DOHH2 (cell line): ENCODE results near the gene FAM180B.

Source experiments
- H3F3A ChIP-seq: fragments of 200-600 bp; sonication (generic), shearing (Covaris generic); 2 replicates; pipeline ENCODE4 v1.6.0; 2016; ENCODE audit warnings: antibody characterized with exemption, mild to moderate bottlenecking; ENCODE audit not compliant: control insufficient read depth, insufficient read depth
- H3K27ac ChIP-seq: fragments of 200-600 bp; sonication (generic); 2 replicates; pipeline ENCODE4 v1.5.1; 2014; ENCODE audit warnings: low read depth, mild to moderate bottlenecking, low read length, moderate library complexity
- H3K27me3 ChIP-seq: fragments of 200-600 bp; sonication (generic); 2 replicates; pipeline ENCODE4 v1.6.1; 2014; ENCODE audit warnings: mild to moderate bottlenecking, low read length, mixed read lengths; ENCODE audit not compliant: control insufficient read depth
- H3K36me3 ChIP-seq: fragments of 200-600 bp; sonication (generic); 2 replicates; pipeline ENCODE4 v1.6.1; 2014; ENCODE audit warnings: mild to moderate bottlenecking, low read length, moderate library complexity, mixed read lengths; ENCODE audit not compliant: control insufficient read depth
- H3K4me1 ChIP-seq: fragments of 200-600 bp; sonication (generic); 2 replicates; pipeline ENCODE4 v1.6.1; 2014; ENCODE audit warnings: mild to moderate bottlenecking, low read length, mixed read lengths; ENCODE audit not compliant: control insufficient read depth
- H3K4me2 ChIP-seq: fragments of 200-600 bp; sonication (generic); 2 replicates; pipeline ENCODE4 v1.6.0; 2014; ENCODE audit warnings: mild to moderate bottlenecking, low read length, moderate library complexity
- H3K4me3 ChIP-seq: fragments of 200-600 bp; sonication (generic); 2 replicates; pipeline ENCODE4 v1.5.1; 2014; ENCODE audit warnings: mild to moderate bottlenecking, low read length, mixed read lengths
- H3K79me2 ChIP-seq: fragments of 200-600 bp; sonication (generic); 2 replicates; pipeline ENCODE4 v1.6.1; 2014; ENCODE audit warnings: mild to moderate bottlenecking, low read length, mixed read lengths; ENCODE audit not compliant: control insufficient read depth
- H3K9me2 ChIP-seq: fragments of 200-600 bp; sonication (generic); replicated peaks from 2 replicates; pipeline ENCODE4 v1.6.1; 2014; ENCODE audit warnings: mild to moderate bottlenecking, low read length, mixed read lengths; ENCODE audit not compliant: control insufficient read depth
- H3K9me3 ChIP-seq: fragments of 200-600 bp; sonication (generic); 2 replicates; pipeline ENCODE4 v1.6.1; 2014; ENCODE audit warnings: antibody characterized with exemption, low read length, mixed read lengths; ENCODE audit not compliant: control insufficient read depth, insufficient read depth
- H4K20me1 ChIP-seq: fragments of 200-600 bp; sonication (generic); 2 replicates; pipeline ENCODE4 v1.6.0; 2014; ENCODE audit warnings: low read depth, mild to moderate bottlenecking, antibody characterized with exemption, low read length, moderate library complexity; ENCODE audit not compliant: control insufficient read depth, insufficient read depth
- EZH2phosphoT487 ChIP-seq: fragments of 200-600 bp; sonication (generic); IDR thresholded peaks from 2 replicates; pipeline ENCODE4 v1.6.1; 2017; ENCODE audit warnings: borderline replicate concordance, mild to moderate bottlenecking, antibody characterized with exemption, low read length, moderate library complexity, mixed read lengths
- TF ChIP-seq, protein P1 (sequence below): fragments of 200-600 bp; sonication (generic); IDR thresholded peaks from one replicate; pipeline ENCODE4 v1.5.1; 2014; ENCODE audit warnings: antibody characterized with exemption, mild to moderate bottlenecking, low read depth, low read length; ENCODE audit not compliant: poor library complexity, severe bottlenecking

FAM180B gene

DNA sequence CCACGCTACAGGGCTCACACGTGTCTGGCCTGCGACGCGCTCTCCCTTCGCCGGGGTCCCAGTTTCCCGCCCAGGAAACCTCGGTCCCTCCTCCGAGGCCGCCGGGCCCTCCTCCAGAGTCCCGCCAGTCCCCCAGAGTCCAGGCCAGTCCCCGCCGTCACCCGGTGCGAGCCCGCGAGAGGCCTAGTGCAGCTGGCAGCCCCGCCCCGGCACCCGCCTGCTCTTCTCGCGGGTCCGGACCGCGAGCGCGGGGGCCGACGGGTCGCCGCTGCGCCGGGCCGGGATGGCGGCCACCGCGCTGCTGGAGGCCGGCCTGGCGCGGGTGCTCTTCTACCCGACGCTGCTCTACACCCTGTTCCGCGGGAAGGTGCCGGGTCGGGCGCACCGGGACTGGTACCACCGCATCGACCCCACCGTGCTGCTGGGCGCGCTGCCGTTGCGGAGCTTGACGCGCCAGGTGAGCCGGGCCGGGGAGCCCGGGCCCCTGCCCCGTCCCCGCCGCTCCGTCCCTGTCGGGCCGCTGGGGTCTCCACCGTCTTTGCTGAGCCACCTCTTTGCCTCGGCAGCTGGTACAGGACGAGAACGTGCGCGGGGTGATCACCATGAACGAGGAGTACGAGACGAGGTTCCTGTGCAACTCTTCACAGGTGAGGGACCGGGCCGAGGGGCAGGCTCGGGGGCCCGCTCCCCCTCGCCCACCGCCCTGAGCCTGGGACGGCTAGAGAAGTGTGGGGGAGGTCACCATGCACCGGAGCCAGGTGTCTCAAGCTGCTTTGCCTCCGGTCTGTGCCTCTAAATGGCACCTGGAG lies 20.9 kb upstream of the FAM180B start, which contains the start of gene PTPMT1:
Gene PTPMT1, plus strand, starts transcription at position 260 of the 809 bp plus-strand sequence. Its CDS starts 24 bp downstream, at position 284.
- TF ChIP-seq, protein P1, sequence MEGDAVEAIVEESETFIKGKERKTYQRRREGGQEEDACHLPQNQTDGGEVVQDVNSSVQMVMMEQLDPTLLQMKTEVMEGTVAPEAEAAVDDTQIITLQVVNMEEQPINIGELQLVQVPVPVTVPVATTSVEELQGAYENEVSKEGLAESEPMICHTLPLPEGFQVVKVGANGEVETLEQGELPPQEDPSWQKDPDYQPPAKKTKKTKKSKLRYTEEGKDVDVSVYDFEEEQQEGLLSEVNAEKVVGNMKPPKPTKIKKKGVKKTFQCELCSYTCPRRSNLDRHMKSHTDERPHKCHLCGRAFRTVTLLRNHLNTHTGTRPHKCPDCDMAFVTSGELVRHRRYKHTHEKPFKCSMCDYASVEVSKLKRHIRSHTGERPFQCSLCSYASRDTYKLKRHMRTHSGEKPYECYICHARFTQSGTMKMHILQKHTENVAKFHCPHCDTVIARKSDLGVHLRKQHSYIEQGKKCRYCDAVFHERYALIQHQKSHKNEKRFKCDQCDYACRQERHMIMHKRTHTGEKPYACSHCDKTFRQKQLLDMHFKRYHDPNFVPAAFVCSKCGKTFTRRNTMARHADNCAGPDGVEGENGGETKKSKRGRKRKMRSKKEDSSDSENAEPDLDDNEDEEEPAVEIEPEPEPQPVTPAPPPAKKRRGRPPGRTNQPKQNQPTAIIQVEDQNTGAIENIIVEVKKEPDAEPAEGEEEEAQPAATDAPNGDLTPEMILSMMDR = no peak
- no peak for TF ChIP-seq EZH2phosphoT487
- Histone ChIP-seq H3K9me2 (no peaks in the 10 kb centered on the region), H3K4me2 (peak within 1 kb of the TSS; percentile 90), H3K9me3 (no peaks in the 10 kb centered on the region), H3K27me3 (no peaks in the 10 kb centered on the region), H3K27ac (peak within 1 kb of the TSS; percentile 55), H3K4me3 (peak within 1 kb of the TSS; percentile 99), H3K4me1 (peaks cover 26% of the 10 kb centered on the region), H3K79me2 (peaks cover 62% of the 10 kb centered on the region), H3F3A (0 out of 2 replicates have a peak, but pooled peaks cover 3% of the 10 kb centered on the region), H3K36me3 (peaks cover 25% of the 10 kb centered on the region), H4K20me1 (no peaks in the 10 kb centered on the region)

GRCh38 chr11:47566149-47566698 lies 20.3 kb upstream of the FAM180B start:
- Histone ChIP-seq H4K20me1 (no peaks in the 10 kb centered on the region), H3K9me2 (no peaks in the 10 kb centered on the region), H3K27ac (peak overlapping the region; percentile 55), H3K9me3 (no peaks in the 10 kb centered on the region), H3K4me1 (peaks cover 26% of the 10 kb centered on the region), H3K4me2 (peak overlapping the region; percentile 90), H3K36me3 (peaks cover 32% of the 10 kb centered on the region), H3F3A (peaks cover 7% of the 10 kb centered on the region; the same call in 1 of the 2 replicates), H3K27me3 (no peaks in the 10 kb centered on the region), H3K4me3 (peak overlapping the region; percentile 99), H3K79me2 (peaks cover 69% of the 10 kb centered on the region)
- TF ChIP-seq, protein P1 = no peak
- no peak for TF ChIP-seq EZH2phosphoT487

DNA sequence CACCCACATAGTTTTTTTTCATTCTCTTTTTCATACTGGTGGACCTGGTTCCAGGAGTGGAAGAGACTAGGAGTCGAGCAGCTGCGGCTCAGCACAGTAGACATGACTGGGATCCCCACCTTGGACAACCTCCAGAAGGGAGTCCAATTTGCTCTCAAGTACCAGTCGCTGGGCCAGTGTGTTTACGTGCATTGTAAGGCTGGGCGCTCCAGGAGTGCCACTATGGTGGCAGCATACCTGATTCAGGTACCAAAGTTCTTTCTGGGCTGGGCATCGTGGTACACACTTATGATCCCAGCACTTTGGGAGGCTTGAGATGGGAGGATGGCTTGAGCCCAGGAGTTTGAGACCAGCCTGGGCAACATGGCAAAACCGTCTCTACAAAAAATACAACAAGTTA lies 16.8 kb upstream of the FAM180B start:
- no peaks in the 10 kb centered on the region for H3K9me2 ChIP-seq
- peaks cover 11% of the 10 kb centered on the region; the same call in 1 of the 2 replicates for H3F3A ChIP-seq
- TF ChIP-seq, protein P1 = no peak
- TF ChIP-seq EZH2phosphoT487 = no peak
- H3K27me3 ChIP-seq = no peaks in the 10 kb centered on the region
- H3K36me3 ChIP-seq = peaks cover 63% of the 10 kb centered on the region
- no peak overlapping the region for H3K4me3 ChIP-seq
- H3K79me2 ChIP-seq = peaks cover 87% of the 10 kb centered on the region
- no peaks in the 10 kb centered on the region for H3K9me3 ChIP-seq
- no peak overlapping the region for H3K4me2 ChIP-seq
- no peaks in the 10 kb centered on the region for H4K20me1 ChIP-seq
- peaks cover 16% of the 10 kb centered on the region for H3K4me1 ChIP-seq
- no peak overlapping the region for H3K27ac ChIP-seq
